ENCODE data around the gene BMPER. TPM values are rescaled to one million over a fixed set of nuclear protein-coding genes. Genes with fewer than 3 reads are reported as not detected.
A peak's percentile ranks its signal among the peaks of the same experiment; 100 is the strongest.

The BMPER gene
- total RNA-seq (1 to 10 TPM in 1 of 6 donors, under 1 TPM in 5; 0.14 to 1.6 (median 0.46) TPM), polyA plus RNA-seq (under 1 TPM; 0.23 to 0.73 TPM)

GRCh38 chr7:33905389-33906032 is at the start of gene BMPER:
TSS of gene BMPER (plus strand) at chr7:33905539. CDS start at chr7:33905614, 75 bp downstream.
- no peak for FAIRE-seq
- H3K4me1 ChIP-seq: peaks cover 0 to 3% (median 0%) of the 10 kb centered on the region in 3 donors
- WGBS, 2 donors: 3 to 4% methylated on average over 21 to 45 of the region's 47 CpGs
- H3K4me3 ChIP-seq: peak within 1 kb of the TSS; percentile 16 to 57 (median 32)
- ATAC-seq: peak in 3 of 4 donors; percentile 75 to 76 (median 76)
- no peaks in the 10 kb centered on the region for H3K9me3 ChIP-seq
- H3K27ac ChIP-seq: no peak within 1 kb of the TSS
- DNase-seq: peak in 5 of 6 donors; percentile 20 to 83 (median 33)
- no peaks in the 10 kb centered on the region for H3K36me3 ChIP-seq
- H3K27me3 ChIP-seq: peaks cover 0 to 19% (median 8%) of the 10 kb centered on the region in 4 donors
- intact Hi-C loops (cut with DNase I): no loop called here
- TF ChIP-seq, protein P1, sequence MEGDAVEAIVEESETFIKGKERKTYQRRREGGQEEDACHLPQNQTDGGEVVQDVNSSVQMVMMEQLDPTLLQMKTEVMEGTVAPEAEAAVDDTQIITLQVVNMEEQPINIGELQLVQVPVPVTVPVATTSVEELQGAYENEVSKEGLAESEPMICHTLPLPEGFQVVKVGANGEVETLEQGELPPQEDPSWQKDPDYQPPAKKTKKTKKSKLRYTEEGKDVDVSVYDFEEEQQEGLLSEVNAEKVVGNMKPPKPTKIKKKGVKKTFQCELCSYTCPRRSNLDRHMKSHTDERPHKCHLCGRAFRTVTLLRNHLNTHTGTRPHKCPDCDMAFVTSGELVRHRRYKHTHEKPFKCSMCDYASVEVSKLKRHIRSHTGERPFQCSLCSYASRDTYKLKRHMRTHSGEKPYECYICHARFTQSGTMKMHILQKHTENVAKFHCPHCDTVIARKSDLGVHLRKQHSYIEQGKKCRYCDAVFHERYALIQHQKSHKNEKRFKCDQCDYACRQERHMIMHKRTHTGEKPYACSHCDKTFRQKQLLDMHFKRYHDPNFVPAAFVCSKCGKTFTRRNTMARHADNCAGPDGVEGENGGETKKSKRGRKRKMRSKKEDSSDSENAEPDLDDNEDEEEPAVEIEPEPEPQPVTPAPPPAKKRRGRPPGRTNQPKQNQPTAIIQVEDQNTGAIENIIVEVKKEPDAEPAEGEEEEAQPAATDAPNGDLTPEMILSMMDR (IDR thresholded peaks at IDR 0.05): no peak

GRCh38 chr7:33861947-33862346 is 43.4 kb upstream of the BMPER start:
- no peak overlapping the region for H3K27ac ChIP-seq
- no peaks in the 10 kb centered on the region for H3K36me3 ChIP-seq
- no peak overlapping the region for H3K4me3 ChIP-seq
- intact Hi-C loops (cut with DNase I): no loop called here
- ATAC-seq: no peak
- no peak for FAIRE-seq
- TF ChIP-seq, protein P1 (IDR thresholded peaks at IDR 0.05): no peak
- DNase-seq: no peak
- no peaks in the 10 kb centered on the region for H3K9me3 ChIP-seq
- no peaks in the 10 kb centered on the region for H3K4me1 ChIP-seq
- no peaks in the 10 kb centered on the region for H3K27me3 ChIP-seq

GRCh38 chr7:33862946-33863814 is 42.2 kb upstream of the BMPER start:
- WGBS, 2 donors: 58 to 69% methylated on average over 10 of the region's 10 CpGs
- Histone ChIP-seq H3K27ac (no peak overlapping the region), H3K27me3 (no peaks in the 10 kb centered on the region), H3K36me3 (no peaks in the 10 kb centered on the region), H3K9me3 (no peaks in the 10 kb centered on the region), H3K4me3 (no peak overlapping the region), H3K4me1 (no peaks in the 10 kb centered on the region)
- no peak for FAIRE-seq
- TF ChIP-seq, protein P1 (IDR thresholded peaks at IDR 0.05): no peak
- intact Hi-C loops (cut with DNase I): no loop called here
- no peak for DNase-seq
- peak in 1 of 4 donors; percentile 21 for ATAC-seq

DNA sequence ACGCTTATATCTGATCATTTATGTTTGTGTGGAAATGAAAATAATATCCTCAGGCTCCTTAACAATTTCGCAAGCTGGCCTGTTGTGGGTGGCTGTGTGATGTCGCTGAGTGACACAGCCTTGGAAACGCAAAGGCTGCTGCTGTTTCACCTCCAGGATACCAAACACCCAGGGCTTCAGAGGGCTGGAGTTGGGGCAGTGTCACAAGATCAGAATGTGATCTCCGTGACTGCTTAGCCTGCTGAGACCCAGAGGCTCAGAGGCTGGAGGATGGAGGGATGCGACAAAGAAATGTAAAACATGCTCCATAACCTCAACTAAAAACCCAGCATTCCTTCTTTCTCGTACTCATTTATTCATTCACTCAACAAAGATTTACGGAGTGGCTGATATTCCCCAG is 37.2 kb upstream of the BMPER start:
- ATAC-seq (no peak), DNase-seq (no peak), FAIRE-seq (no peak)
- no peaks in the 10 kb centered on the region for H3K36me3 ChIP-seq
- H3K4me3 ChIP-seq: no peak overlapping the region
- no peaks in the 10 kb centered on the region for H3K27me3 ChIP-seq
- no peak overlapping the region for H3K27ac ChIP-seq
- intact Hi-C loops (cut with DNase I): no loop called here
- H3K9me3 ChIP-seq: no peaks in the 10 kb centered on the region
- WGBS, 2 donors: 69 to 78% methylated on average over 8 of the region's 8 CpGs
- no peaks in the 10 kb centered on the region for H3K4me1 ChIP-seq
- TF ChIP-seq, protein P1 (IDR thresholded peaks at IDR 0.05): no peak
